Measurements from ENCODE around the gene SLC25A26. TPM values are rescaled to one million over a fixed set of nuclear protein-coding genes. Genes with fewer than 3 reads are reported as not detected.

SLC25A26 gene
- total and polyA plus RNA-seq, 9 donors = 17.3 to 32.3 (median 22.6) TPM

GRCh38 chr3:66395635-66396034, 174.8 kb downstream of the SLC25A26 start:
- H3K36me3 ChIP-seq = no peaks in the 10 kb centered on the region
- no peaks in the 10 kb centered on the region for H3K9me3 ChIP-seq
- WGBS, 3 donors = 85 to 89% (median 87%) methylated on average over 10 of the region's 10 CpGs
- no peaks in the 10 kb centered on the region for H3K27me3 ChIP-seq
- DNase-seq = no peak
- peaks cover 21% of the 10 kb centered on the region for H3K4me1 ChIP-seq (ENCODE audit: insufficient read depth)
- H3K27ac ChIP-seq = no peak overlapping the region
- TF ChIP-seq CTCF (IDR thresholded peaks at IDR 0.05) = no peak
- H3K4me3 ChIP-seq = no peak overlapping the region
- intact Hi-C loops (cut with DNase I) = no loop called here

GRCh38 chr3:66396161-66396760, 175.5 kb downstream of the SLC25A26 start:
- intact Hi-C loops (cut with DNase I) = no loop called here
- Histone ChIP-seq H3K27ac (no peak overlapping the region), H3K4me1 (ENCODE audit: insufficient read depth) (peaks cover 23% of the 10 kb centered on the region), H3K27me3 (no peaks in the 10 kb centered on the region), H3K36me3 (no peaks in the 10 kb centered on the region), H3K9me3 (no peaks in the 10 kb centered on the region), H3K4me3 (no peak overlapping the region)
- WGBS, 3 donors = 92 to 95% (median 94%) methylated on average over 13 of the region's 13 CpGs
- no peak for DNase-seq
- TF ChIP-seq POLR2A (IDR thresholded peaks at IDR 0.05) (no peak), CTCF (IDR thresholded peaks at IDR 0.05) (no peak), EP300 (IDR thresholded peaks at IDR 0.05) (no peak)

DNA sequence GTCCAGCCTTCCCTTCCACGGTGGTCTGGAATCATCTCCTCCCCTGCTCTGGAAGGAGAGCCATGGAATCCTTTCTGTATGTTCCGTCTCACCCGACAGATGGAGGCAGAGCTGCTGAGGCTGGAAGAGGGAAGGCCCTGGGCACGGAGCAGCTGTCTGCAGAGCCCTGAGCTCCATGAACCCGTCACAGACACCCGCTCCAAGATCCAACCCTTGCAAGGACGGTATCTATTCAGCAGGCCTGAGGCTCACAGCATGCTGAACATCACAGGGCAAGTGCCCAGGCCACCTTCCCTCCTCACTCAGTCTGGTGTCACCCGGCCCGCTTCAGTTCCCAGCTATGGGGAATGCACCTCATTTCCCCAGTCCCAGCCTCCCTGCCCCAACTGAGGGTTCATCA, 176.1 kb downstream of the SLC25A26 start:
- H3K36me3 ChIP-seq = no peaks in the 10 kb centered on the region
- peaks cover 25% of the 10 kb centered on the region for H3K4me1 ChIP-seq (ENCODE audit: insufficient read depth)
- intact Hi-C loops (cut with DNase I) = no loop called here

DNA sequence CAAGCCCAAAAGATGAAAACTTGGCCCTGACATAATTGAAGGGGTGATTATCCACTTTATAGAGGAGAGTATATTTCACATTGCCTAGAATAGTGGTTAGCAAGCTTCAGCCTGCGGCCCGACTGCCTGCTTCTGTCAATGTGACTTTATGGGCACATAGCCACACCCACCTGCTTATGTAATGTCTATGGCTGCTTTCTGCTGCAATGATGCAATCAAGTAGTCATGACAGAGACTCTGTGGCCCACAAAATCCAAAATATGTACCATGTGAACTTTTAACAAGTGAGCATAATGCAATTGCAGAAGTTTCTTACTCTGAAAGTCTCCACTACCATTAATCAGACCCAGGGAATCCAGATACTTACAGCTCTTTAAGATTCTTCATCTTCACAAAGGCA, 176.9 kb downstream of the SLC25A26 start:
- no peak for DNase-seq
- Histone ChIP-seq H3K4me3 (no peak overlapping the region), H3K27ac (no peak overlapping the region), H3K4me1 (ENCODE audit: insufficient read depth) (peaks cover 28% of the 10 kb centered on the region), H3K27me3 (no peaks in the 10 kb centered on the region), H3K9me3 (no peaks in the 10 kb centered on the region), H3K36me3 (no peaks in the 10 kb centered on the region)
- 71 to 87% (median 80%) methylated on average over 2 of the region's 2 CpGs for WGBS, 3 donors
- intact Hi-C loops (cut with DNase I) = no loop called here
- no peak for TF ChIP-seq CTCF (IDR thresholded peaks at IDR 0.05)
- TF ChIP-seq POLR2A (IDR thresholded peaks at IDR 0.05) = no peak
- TF ChIP-seq EP300 (IDR thresholded peaks at IDR 0.05) = no peak

More for the DNA sequence above, 176.1 kb downstream of the SLC25A26 start:
- no peak for DNase-seq
- Histone ChIP-seq H3K9me3 (no peaks in the 10 kb centered on the region), H3K27ac (no peak overlapping the region), H3K4me3 (no peak overlapping the region), H3K27me3 (no peaks in the 10 kb centered on the region)
- TF ChIP-seq CTCF (IDR thresholded peaks at IDR 0.05) (no peak), EP300 (IDR thresholded peaks at IDR 0.05) (no peak), POLR2A (IDR thresholded peaks at IDR 0.05) (no peak)
- WGBS, 3 donors = 95 to 98% (median 95%) methylated on average over 9 of the region's 9 CpGs
